ENCODE data around the gene C4B.
"Not testable (repeated sequence)": the region's sequence is repeated elsewhere in the genome, so short reads cannot be mapped to it uniquely, and the experiment has no call there.

The C4B gene

DNA sequence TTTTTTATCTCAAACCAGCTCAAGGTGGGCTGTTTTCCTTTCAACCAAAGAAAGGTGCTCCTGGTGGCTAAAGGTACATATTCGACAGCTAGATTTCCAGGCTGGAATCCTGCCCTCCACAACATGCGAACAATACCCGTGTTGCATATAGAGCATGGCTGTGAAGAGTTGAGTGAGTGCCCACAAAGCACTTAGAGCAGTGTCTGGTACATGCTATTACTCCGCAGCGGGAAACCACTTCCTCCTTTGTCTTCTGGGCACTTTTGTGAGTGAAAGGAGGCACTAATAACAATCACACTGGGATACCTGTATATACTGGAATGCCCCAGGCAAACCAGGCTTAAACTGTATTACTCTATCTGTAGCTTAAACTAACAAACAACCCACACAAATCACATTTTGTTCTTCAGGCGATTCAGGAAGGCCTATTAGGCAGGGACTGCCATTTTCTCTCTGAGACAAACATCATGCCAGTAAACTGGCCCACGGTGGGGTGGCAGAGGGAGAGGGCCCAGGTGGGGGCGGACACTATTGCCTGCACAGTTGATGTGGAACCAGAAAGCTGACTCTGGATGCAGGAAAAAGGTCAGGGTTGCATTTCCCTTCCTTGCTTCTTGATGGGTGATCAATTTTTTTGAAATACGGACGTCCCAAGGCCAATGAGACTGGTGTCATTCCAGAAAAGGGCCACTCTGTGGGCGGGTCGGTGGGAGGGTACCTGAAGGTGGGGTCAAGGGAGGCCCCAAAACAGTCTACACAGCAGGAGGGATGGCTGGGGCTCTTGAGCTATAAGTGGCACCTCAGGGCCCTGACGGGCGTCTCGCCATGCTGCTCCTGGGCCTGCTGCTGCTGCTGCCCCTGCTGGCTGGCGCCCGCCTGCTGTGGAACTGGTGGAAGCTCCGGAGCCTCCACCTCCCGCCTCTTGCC, 23.3 kb downstream of the C4B start, which contains the start of gene CYP21A2:
TSS of gene CYP21A2 (plus strand) at position 818 of the 927 bp plus-strand sequence. CDS start at position 826, 8 bp downstream.
- not testable (repeated sequence) for DNase-seq

DNA sequence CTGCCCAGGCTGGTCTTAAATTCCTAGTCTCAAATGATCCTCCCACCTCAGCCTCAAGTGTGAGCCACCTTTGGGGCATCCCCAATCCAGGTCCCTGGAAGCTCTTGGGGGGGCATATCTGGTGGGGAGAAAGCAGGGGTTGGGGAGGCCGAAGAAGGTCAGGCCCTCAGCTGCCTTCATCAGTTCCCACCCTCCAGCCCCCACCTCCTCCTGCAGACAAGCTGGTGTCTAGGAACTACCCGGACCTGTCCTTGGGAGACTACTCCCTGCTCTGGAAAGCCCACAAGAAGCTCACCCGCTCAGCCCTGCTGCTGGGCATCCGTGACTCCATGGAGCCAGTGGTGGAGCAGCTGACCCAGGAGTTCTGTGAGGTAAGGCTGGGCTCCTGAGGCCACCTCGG, 24.3 kb downstream of the C4B start:
- DNase-seq: not testable (repeated sequence)

DNA sequence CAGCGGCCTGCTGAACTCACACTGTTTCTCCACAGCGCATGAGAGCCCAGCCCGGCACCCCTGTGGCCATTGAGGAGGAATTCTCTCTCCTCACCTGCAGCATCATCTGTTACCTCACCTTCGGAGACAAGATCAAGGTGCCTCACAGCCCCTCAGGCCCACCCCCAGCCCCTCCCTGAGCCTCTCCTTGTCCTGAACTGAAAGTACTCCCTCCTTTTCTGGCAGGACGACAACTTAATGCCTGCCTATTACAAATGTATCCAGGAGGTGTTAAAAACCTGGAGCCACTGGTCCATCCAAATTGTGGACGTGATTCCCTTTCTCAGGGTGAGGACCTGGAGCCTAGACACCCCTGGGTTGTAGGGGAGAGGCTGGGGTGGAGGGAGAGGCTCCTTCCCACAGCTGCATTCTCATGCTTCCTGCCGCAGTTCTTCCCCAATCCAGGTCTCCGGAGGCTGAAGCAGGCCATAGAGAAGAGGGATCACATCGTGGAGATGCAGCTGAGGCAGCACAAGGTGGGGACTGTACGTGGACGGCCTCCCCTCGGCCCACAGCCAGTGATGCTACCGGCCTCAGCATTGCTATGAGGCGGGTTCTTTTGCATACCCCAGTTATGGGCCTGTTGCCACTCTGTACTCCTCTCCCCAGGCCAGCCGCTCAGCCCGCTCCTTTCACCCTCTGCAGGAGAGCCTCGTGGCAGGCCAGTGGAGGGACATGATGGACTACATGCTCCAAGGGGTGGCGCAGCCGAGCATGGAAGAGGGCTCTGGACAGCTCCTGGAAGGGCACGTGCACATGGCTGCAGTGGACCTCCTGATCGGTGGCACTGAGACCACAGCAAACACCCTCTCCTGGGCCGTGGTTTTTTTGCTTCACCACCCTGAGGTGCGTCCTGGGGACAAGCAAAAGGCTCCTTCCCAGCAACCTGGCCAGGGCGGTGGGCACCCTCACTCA, 25.0 kb downstream of the C4B start:
- DNase-seq: not testable (repeated sequence)

DNA sequence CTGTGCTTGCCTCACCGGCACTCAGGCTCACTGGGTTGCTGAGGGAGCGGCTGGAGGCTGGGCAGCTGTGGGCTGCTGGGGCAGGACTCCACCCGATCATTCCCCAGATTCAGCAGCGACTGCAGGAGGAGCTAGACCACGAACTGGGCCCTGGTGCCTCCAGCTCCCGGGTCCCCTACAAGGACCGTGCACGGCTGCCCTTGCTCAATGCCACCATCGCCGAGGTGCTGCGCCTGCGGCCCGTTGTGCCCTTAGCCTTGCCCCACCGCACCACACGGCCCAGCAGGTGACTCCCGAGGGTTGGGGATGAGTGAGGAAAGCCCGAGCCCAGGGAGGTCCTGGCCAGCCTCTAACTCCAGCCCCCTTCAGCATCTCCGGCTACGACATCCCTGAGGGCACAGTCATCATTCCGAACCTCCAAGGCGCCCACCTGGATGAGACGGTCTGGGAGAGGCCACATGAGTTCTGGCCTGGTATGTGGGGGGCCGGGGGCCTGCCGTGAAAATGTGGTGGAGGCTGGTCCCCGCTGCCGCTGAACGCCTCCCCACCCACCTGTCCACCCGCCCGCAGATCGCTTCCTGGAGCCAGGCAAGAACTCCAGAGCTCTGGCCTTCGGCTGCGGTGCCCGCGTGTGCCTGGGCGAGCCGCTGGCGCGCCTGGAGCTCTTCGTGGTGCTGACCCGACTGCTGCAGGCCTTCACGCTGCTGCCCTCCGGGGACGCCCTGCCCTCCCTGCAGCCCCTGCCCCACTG, 25.9 kb downstream of the C4B start:
- not testable (repeated sequence) for DNase-seq

DNA sequence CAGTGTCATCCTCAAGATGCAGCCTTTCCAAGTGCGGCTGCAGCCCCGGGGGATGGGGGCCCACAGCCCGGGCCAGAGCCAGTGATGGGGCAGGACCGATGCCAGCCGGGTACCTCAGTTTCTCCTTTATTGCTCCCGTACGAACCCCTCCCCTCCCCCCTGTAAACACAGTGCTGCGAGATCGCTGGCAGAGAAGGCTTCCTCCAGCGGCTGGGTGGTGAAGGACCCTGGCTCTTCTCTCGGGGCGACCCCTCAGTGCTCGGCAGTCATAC, 26.4 kb downstream of the C4B start:
- DNase-seq: not testable (repeated sequence)

DNA sequence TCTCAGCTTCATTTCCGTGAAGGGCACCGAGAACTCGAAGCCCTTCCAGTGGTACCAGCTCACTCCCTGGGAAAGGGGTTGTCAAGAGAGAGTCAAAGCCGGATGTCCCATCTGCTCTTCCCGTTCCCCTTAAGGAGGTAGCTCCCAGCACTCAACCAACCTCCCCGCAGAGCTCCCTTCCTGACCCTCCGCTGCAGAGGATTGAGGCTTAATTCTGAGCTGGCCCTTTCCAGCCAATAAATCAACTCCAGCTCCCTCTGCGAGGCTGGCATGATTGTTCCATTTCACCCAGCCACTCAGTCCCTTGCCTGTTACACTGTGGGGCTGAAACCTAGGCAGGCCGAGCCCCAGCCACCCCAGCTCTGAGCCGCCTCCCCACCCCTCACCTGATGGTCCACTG, 26.8 kb downstream of the C4B start:
- DNase-seq: not testable (repeated sequence)

DNA sequence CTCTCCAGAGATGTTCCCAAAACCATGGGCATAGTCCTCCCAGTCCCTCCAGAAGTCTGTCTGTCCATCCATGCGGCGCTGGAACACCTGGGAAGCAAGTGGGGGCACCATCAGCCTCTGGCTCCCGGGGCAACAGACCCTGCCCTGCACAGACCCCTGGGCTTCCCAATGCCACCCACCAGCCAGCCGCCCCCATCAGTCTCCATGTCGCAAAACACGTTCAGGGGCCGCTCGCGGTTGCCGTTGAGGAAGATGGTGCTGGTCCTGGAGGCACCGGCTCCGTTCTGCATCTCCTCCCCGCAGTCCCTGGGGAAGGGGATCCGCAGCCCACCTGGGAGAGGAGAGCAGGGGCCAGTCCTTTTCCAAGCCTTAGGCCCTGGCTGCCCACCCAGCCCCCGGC, 27.7 kb downstream of the C4B start:
- DNase-seq: not testable (repeated sequence)

DNA sequence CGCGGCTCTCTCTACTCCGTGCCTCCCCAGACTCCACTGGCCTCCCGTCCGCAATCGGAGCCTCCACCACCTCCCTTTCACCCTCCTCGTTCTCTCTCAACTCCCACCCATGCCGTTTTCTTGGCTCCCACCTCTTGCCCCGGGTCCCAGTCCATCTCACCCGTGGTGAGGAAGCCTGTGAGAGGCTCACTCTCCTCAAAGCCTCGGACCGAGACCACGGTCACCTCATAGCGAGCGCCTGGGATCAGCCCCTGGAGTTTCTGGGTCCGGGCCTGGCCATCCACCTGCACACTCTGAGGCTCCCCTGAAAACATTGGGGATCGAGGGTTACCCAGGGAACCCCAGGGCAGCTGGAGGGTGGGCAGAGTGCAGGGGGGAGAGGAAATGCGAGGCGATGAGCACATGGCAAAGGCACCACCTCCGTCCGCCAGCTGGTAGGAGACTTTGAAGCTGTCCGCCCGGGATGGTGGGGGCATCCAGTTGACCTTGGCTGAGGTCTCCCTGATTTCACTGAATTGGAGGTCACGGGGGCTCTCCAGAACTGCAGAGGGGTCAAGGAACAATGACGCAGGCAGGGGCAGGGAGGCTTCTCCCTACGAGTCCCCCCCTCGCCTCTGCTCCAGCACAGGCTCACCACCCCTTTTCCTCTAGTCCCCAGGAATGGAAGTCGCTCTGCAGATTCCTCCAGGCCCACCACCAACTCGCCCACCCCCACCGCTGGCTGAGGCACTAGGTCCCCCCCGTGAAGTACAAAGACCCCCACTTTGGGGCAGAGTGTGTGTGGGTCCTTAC, 29.2 kb downstream of the C4B start:
- not testable (repeated sequence) for DNase-seq

DNA sequence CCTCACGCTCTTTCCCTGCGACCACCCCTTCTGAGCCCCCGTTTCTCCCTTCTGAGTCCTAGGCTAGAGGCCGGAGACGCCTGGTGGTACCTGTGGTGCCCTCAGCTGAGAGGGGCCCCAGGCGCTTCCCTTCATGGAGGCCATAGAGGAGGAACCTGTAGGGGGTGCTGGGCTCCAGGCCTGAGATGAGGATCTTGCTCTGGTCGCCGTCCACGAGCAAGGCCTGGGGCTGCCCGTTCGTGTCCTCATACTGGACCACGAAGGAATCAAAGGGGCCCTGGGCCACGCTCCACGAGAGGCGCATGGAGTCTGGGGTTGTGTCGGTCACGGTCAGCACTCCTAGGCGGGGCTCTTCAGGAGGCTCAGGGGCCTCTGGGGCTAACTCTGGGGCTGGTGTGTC, 30.3 kb downstream of the C4B start:
- not testable (repeated sequence) for DNase-seq

DNA sequence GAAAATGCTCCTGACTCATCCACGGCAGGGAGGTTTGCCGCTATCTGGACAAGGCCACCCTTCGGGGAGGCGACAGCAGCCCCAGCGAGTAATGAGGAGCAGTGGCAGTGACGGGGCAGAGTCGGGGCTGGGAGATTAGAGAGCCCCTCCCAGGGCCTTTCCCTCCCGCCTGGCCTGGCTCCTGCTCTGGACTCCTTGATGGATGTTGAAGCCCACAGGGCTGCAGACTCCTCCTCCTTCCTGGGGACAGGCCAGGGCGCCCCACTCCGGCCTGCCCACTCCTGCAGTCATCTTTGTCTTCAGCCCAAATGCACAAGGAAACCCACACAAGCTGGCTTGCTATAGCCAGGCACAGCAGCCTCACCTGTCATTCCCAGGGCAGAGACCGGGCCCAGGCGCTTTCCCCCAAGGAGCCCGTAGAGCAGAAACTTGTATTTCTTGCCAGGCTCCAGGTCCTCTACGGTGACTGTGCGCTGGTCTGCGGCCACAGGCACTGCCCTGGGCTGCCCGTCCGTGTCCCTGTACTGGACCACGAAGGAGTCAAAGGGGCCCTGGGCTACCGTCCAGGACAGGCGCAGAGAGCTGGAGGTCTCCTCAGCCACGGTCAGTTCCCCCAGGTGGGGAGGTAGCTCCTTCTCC, 31.3 kb downstream of the C4B start:
- no peak for DNase-seq

DNA sequence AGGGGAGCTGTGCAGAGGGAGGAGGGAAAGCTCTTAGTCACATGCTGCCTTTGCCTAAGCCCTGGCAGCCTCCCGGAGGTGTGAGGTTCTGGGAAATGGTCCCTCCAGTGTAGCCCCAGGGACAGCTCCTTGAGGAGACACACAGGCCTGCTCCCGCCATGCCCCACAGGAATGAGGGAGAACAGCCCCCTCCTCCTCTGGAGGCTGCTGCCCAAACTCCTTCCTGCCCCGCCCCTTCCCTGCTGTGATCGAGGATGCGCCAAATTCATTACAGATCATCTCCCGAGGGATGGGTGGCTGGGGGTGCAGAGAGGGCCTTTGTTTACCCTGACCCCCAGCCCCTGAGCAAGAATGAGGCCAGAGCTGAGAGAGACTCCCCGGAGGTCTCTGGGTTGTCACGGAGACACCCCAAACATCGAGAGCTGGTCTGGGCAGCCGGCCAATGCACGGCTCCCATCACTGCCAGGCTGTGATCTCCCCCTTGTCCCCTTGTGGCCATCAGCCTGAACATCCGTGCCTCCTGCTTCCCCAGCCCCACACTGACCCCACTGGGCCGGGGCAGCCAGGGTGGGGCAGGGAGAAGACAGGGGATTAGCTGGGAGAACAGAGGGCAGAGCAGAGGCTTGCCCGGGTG, 32.0 kb downstream of the C4B start:
- no peak for DNase-seq

DNA sequence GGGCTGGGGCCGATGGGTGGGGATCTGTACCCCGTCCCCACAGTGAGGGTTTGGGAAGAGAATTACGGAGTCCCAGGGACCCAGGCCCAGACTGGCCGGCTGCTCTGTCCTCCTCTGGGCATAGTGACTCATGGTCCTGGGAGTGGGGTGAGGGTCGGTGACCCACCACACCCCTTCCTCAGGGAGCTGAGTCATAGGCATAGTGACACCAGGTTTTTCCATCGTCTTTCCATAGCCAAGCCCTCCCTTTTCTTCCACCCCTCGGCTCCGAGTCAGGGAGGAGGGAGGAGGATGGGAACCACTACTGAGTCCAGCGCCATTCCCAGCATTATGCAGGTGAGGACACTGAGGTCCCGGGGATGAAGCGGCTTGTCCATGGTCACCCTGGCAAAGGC, 32.5 kb downstream of the C4B start:
- no peak for DNase-seq

DNA sequence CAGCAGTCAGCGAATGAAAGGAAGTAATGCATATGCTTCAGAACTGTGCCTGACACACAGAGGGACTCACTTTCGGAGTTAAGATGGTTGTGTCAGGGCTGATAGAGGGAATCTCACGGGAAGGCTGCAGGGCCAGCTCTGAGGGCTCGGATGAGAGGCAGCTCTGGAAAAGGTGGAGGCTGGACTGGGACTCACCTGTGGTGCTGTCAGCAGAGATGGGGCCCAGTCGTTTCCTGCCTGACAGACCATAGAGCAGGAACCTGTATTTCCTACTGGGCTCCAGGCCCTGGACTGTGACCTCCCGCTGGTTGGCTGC, 32.9 kb downstream of the C4B start:
- DNase-seq: no peak

DNA sequence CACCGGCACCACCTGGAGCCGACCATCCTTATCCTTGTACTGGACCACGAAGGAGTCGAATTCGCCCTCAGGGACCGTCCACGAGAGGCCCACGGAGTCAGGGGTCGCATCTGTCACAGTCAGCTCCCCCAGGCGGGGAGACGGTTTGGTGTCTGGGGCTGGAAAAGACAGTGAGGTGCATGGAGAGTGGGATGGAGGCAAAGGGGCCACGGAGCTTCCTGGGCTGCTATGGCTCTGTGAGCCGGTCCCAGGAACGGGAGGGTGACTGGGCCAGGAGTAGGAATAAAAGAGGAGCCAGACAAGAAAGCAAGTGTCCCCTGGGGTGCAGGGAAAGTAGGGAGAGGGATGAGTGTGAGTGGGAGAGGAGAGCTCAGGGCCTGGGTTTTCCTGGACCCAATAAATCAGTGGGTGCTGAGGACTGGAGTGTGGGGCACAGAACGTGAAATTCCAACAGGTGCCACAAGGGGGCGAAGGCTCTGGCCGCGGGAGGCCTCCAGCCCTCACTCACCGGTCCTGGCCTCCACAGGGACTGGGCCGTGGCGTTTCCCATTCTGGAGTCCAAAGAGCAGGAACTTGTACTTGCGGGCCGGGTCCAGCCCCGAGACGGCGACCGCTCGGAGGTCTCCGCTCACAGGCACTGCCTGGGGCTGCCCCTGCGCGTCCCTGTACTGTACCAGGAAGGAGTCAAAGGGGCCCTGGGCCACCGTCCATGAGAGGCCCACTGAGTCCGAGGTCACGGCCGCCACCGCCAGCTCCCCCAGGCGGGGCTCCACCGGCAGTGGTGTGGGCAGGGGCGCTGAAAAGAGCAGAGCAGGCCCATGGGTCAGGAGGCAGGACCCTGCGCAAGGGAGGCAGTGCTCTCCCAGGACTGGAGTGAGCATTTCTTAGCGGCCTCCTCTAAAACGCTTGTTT, 33.5 kb downstream of the C4B start:
- peak in 1 of 2 experiments; percentile 33 for DNase-seq

DNA sequence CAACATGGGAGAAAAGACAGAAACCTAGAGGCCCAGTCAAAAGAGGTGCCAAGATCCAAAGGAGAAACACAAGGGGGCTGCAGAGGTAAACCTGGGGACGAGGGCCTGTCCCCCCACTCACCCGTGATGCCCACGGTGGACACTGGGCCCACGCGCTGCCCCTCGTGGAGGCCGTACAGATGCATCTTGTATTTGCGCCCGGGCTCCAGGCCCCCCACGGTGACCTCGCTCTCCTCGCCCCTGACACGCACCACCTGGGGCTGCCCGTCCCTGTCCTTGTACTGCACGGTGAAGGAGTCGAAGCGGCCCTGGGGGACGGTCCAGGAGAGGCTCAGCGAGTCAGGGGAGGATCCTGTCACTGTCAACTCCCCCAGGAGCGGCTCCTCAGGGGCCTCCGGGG, 34.6 kb downstream of the C4B start:
- not testable (repeated sequence) for DNase-seq

DNA sequence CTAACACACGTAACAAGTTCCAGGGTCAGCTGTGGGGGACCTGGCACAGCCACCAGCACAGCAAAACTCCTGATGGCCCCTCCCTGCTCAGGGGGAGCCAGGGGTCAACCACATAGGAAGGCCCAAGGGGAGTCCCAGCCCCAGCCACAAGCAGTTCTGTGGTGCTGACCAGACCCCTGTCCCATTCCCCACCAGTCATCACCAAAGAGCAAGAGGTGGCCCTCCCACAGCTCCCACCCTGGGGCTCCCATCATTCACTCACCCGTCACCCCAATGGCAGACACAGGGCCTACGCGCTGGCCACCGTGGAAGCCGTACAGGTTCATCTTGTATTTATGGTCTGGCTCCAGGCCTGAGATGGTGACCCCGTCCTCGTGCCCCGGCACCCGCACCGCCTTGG, 35.1 kb downstream of the C4B start:
- not testable (repeated sequence) for DNase-seq

DNA sequence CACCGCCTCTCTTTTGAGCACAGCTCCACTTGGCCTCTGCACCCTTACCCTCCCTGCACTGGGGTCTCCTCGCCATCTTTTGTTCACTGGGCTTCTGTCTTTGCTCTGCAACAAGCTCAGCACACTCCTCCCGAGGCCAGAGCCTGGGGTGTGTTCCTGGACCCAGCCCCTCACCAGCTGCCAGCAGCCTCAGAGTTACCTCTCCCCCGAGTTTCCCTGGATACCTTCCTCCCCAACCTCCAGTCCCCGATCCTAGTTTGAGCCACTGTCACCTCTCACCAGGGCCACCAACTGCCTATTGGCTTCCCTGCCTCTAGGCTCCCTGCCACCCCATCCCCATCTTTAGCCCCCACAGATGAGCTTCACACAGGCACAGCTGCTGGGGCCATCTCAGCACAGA, 36.0 kb downstream of the C4B start:
- no peak for DNase-seq

DNA sequence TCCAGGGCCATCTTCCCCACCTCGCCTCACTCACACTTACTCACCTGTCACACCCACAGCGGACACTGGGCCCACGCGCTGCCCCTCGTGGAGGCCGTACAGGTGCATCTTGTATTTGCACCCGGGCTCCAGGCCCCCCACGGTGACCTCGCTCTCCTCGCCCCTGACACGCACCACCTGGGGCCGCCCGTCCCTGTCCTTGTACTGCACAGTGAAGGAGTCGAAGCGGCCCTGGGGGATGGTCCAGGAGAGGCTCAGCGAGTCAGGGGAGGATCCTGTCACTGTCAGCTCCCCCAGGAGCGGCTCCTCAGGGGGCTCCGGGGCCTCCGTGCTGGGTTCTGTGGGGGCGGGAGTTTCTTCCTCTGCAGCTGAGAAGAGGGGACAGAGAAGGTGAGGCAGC, 38.0 kb downstream of the C4B start:
- DNase-seq: not testable (repeated sequence)

DNA sequence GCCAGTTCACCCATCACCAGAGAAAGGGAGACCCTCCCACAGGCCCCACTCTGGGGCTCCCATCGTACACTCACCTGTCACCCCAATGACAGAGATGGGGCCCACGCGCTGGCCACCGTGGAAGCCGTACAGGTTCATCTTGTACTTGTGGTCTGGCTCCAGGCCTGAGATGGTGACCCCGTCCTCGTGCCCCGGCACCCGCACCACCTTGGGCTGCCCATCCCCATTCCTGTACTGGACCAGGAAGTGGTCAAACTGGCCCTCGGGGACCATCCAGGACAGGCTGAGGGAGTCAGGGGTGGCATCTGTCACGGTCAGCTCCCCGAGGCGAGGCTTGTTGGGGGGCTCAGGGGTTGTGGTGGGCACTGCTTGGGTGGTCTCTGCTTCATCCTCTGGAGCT, 38.7 kb downstream of the C4B start:
- not testable (repeated sequence) for DNase-seq

DNA sequence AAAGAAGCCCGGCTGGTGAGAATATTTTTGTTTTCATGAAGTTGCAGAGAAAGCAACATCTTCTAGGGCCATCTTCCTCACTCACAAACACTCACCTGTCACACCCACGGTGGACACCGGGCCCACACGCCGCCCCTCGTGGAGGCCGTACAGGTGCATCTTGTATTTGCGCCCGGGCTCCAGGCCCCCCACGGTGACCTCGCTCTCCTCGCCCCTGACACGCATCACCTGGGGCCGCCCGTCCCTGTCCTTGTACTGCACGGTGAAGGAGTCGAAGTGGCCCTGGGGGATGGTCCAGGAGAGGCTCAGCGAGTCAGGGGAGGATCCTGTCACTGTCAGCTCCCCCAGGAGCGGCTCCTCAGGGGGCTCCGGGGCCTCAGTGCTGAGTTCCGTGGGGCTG, 41.2 kb downstream of the C4B start:
- DNase-seq: not testable (repeated sequence)
